GM21576 (cell line): ENCODE data around the gene NFE2L3.
"Not testable (repeated sequence)": the region's sequence is repeated elsewhere in the genome, so short reads cannot be mapped to it uniquely, and the experiment has no call there.

ENCODE experiments used
- ATAC-seq: cut with Tn5 transposase; IDR thresholded peaks from one replicate; pipeline ENCODE4 v1.9.1; 2021; ENCODE audit warnings: mild to moderate bottlenecking, moderate library complexity; ENCODE audit not compliant: unreplicated experiment

The NFE2L3 gene

DNA sequence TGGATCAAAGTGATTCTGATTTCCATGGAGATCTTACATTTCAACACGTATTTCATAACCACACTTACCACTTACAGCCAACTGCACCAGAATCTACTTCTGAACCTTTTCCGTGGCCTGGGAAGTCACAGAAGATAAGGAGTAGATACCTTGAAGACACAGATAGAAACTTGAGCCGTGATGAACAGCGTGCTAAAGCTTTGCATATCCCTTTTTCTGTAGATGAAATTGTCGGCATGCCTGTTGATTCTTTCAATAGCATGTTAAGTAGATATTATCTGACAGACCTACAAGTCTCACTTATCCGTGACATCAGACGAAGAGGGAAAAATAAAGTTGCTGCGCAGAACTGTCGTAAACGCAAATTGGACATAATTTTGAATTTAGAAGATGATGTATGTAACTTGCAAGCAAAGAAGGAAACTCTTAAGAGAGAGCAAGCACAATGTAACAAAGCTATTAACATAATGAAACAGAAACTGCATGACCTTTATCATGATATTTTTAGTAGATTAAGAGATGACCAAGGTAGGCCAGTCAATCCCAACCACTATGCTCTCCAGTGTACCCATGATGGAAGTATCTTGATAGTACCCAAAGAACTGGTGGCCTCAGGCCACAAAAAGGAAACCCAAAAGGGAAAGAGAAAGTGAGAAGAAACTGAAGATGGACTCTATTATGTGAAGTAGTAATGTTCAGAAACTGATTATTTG lies 33.3 kb downstream of the NFE2L3 start:
- ATAC-seq = no peak

DNA sequence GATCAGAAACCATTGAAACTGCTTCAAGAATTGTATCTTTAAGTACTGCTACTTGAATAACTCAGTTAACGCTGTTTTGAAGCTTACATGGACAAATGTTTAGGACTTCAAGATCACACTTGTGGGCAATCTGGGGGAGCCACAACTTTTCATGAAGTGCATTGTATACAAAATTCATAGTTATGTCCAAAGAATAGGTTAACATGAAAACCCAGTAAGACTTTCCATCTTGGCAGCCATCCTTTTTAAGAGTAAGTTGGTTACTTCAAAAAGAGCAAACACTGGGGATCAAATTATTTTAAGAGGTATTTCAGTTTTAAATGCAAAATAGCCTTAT lies 33.8 kb downstream of the NFE2L3 start:
- ATAC-seq = no peak

DNA sequence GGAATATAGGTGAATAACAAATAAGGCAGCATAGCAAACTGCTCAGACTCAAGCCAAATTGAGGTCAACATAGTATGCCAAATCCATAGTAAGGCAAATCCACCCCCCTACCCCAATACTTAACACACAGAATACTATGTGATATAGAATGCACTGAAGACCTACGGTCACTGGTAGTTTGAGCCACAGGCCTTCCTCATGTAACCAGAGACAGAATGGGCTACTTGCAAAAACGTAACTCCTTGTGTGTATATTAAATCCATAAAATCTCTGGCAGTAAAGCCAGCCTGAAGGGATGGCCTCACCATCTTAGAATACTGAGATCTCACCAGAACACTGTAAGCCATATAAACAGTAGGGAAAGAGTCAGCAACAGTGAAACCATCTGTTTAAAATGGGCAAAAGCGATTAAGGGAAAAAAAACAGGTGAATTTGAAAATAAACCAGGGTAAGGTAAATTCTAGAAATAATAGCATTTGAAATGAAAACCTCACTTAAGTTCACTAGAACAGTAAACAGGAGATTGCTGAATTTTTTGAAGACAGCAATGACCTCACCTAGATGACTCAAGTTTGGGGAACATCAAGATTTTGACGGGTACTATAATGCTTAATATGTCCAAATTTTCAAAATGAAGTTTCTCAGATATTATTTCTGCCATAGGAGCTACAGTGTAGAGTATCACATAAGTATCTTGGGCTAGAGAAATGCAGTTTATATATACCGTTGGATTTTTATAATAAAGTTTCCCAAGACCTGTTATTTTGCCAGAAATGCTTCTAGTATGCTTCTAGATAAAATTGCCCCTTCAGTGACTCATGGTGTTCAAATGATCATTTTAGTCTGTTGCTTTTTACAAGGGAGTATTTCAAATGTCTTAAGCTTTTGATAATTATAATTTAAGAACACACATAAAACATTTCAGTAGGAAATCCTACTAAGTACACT lies 34.6 kb downstream of the NFE2L3 start:
- no peak for ATAC-seq

DNA sequence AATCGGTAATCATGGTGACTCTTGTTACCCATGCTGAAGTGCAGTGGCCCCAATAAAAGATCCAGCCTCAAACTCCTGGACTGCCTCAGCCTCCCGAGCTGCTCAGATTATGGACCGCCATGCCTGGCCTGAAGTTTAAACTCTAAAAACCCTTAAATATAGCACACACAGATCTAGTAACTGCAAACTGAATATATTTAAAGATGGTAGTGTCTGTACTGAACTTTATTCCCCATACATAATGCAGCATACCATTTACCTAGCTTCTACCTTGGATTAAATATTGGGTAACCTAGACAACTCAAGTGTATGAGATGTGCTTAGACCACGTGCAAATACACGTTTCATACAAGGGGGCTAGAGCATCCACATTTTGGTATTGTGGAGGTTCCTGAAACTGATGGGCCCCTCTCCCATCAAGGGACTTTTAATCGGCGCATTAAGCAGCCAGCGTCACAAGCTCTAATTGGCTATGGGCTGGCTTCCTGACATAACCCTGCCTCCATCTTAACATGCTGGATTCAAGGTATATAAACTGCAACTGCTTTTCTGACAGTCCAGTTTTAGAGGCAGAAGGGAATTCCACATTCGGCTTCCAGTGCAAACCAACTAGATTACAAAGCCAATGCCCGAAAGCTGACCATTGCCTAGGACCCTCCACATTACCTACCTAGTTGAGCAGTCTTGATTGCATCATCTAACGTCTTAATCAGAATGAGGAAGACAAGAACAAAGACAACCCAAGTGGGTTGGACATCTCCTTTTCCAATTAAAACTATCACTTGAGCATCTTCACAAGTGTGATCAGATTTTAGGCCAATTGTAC lies 35.6 kb downstream of the NFE2L3 start:
- ATAC-seq = no peak

DNA sequence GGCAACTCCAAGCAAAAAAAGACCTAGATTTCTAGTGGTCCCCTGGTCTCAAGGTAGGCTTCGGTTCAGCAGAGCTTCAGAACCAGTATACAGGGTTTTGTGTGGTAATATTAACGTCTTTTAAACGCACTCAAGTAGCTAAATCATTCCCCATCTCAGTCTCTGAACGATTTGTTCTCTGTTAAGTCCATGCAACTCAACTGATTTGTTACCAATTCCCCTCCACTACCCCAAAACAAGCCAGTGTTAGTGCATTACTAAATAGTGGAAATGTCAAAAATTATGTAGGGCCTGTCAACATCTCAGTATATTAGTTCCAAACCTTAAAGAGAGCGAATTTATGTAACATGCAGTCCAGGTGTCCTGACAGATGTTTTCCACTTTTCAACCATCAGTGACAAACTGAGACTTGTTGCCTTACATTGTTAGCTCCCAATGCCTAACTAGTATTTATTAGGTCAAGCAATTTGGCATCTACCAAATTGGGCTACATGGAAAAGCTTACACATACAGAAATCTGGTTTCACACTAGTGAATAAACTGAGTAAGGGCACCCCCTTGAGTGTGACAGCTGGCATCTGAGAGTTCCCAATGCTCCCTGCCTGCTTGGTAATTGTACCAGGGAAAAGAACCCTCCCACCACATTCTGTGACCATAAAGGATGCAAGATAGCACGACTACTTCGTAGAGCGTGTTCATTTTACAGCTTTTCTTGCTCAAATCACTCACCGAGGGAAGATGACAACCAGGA lies 36.4 kb downstream of the NFE2L3 start:
- no peak for ATAC-seq

DNA sequence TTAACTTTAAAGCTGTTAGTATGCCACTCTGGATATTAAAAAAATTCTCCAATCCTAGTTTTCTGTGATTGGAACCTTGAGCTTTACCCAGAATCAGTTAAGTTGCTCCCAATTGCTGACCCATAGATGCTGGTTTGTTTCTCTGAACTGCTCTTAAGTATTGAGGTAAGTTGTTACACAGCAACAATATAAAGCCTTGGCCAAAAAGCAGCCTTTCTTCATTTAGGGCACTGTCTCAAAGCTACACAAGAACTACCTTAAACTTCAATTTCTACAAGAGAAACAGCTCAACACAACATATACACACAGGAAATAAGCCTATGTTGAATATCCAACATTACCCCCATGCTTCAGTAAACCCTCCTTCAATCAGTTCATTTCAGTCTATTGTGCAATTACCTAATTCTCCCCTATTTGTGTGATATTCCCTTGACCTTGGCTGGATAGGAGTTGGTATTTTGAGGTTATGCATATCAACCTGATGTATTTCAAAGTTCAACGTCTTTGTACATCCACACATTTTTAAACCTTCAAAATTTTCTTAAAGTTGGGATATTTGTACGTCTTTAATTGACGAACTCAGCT lies 37.1 kb downstream of the NFE2L3 start:
- ATAC-seq = no peak

DNA sequence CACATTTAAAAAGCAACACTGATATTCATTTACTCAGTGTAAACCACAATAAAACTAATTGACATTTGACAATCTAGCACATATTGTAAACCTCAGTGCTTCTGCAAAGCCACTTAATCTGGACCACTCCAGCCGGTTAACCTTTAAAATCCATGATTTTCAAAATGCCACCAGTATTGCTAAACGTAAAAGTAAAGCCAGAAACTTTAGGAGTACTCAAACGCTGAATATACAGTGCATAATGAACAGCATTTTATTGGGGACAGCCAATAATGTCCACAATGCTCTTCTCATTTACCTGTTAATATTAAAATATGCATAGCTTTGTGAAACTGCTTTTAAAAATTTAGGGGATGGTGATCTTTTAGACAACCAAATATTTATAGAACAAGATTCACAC lies 37.7 kb downstream of the NFE2L3 start:
- no peak for ATAC-seq

DNA sequence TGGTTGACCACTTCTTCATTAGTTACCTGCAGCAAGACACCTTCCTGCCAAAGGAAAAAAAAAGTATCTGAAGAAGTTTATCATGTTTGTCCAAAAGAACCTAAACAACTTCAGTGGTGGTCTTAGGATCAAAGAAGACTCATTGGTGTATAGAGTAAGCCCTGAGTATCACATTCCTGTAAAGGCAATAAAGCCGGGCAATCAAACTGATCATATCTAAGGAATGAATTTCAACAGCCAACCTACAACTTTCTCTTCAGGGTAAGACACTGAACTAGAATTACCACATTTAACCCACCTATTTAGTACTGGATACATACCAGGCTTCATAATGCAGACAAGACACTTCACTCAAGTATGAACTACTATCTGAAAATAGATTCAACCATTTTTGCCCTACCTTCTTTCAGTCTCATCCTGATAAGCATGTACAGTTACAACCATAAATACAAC lies 38.4 kb downstream of the NFE2L3 start:
- ATAC-seq = no peak

DNA sequence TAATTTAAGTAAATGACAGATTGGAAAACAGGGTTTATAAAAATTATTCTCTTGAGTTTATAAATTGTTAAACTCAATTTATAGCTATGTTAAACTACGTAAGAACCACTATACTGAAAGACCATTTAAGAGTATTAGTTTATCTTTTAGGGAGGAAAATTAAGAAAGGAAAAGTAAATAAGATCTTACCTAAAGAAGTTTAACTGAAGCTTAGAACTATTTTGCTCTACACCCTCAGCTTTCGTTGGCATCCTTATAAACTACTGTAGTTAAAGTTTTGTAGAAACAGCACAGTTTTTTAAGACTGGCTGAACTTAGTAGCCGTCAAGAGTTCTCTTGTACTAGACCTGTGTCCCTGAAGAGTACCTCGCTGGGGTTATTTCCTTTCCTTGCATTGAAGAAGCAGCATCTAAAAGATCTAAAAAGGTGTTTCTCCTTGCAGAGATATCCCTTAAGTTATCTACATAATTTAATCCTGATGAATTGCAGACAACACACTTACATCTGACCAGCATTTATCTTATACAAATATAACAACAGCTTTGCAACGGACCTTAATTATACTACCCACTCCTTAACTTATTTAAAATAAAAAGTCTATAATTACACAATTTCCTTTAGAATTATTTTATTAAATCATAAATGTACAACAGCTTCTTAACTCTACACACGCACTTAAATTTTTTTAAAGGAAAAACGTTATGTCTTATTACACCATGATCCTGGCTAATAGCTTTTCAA lies 39.4 kb downstream of the NFE2L3 start:
- ATAC-seq = no peak

DNA sequence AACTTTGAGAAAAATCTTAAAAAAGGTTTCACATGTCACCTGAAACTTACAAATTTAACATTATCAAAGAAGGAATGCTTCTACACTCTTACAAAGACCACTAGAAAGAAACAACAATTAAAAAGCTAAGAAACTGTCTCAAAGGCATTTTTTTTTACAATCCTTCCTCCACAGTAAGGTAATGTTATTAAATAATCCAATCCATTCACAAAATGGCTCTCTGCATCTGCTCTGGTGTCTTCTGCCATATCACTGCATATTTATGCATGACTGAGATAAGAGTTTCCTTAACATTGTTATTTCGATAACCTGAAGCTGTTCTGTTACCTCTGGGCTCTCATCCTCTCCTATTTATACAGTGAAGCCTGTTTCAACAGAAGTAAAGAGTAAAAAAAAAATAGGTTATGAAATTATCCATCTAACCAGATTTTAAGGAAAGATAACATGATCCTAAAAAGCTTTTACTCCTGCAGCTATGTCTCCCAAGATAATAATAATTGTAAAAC lies 40.0 kb downstream of the NFE2L3 start:
- no peak for ATAC-seq

DNA sequence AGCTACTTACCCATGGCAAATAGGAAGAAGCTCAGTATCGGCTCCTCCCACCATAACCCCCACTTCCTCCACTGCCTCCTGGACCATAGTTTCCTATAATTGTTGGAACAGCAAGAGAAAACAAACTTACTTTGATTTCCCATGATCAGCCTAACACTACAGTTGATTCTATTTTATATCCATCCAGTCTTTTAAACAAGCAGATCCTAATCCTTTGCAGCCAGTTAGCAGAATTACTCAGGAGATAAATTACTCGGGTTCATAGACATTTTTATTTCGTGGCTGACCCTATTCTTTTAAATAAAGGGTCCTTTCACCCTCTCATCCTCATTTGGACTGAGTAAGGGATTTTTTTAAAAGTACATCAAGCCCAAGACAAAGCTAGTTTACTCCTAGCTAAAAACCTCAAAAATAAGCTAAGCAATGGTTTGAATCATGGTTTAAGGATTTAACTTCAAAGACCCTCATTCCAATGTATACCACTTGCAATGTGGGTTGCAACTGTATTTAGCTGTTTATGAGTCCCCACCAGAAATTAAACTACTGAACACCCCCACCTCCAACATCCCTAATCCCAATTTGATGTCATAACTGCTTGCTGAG lies 40.6 kb downstream of the NFE2L3 start:
- ATAC-seq = no peak

DNA sequence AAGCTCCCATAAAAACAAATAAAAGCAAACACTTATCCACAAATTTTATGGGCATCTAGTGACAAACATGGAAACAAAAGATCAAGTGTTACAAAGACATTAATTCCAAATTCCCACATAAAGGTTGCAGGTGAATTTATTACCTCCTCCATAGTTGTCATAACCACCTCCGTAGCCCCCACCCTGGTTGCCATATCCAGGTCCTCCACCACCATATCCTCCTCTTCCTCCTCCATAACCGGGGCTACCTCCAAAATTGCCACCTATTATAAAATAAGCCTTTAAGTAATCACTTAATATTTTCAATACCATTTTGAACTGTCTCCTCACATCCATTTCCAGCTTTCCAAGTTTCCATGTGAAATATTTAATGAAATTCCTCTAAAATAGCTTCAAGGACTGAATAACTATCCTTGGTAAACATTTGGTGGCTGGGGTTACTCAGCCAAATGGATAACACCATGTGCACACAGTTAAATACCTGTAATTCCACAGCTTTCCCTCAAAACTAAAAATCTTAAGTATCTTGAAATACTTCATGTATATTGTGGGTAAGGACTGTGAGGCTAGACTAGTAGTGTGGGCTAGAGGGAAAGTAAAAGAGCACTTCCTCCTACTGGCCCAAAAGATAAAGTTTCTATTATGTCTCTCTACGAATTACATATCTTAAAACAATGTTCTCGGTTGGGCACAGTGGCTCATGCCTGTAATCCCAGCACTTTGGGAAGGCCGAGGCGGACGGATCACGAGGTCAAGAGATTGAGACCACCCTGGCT lies 41.6 kb downstream of the NFE2L3 start:
- ATAC-seq = no peak

DNA sequence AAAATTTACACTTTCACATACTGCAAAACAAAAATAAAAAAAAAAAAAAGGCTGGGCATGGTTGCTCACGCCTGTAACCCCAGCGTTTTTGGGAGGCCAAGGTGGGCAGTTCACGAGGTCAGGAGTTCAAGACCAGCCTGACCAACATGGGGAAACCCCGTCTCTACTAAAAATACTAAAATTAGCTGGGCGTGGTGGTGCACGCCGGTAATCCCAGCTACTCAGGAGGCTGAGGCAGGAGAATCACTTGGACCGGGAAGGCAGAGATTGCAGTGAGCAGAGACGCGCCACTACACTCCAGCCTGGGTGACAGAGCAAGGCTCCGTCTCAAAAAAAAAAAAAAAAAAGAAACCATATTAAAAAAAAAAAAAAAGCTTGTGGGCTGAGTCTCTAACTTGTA lies 42.8 kb downstream of the NFE2L3 start:
- not testable (repeated sequence) for ATAC-seq

DNA sequence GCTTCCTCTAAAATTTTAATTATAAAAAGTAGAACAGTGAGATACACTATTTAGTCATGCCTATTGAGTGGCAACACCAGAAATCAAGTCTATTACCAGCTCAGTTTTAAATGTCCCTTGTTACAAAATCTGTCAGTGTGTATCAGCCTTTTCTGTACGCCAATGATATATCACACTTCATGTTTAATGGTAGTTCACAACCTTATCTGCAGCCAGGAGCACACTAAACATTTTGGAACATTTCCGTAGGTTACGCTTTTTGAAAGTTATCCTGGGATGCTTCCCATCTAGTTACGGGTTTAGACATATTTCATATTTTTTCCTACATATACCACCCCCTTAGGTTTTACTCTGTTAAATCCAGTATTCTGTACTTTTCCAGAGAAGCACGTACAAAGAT lies 43.2 kb downstream of the NFE2L3 start:
- ATAC-seq = no peak

DNA sequence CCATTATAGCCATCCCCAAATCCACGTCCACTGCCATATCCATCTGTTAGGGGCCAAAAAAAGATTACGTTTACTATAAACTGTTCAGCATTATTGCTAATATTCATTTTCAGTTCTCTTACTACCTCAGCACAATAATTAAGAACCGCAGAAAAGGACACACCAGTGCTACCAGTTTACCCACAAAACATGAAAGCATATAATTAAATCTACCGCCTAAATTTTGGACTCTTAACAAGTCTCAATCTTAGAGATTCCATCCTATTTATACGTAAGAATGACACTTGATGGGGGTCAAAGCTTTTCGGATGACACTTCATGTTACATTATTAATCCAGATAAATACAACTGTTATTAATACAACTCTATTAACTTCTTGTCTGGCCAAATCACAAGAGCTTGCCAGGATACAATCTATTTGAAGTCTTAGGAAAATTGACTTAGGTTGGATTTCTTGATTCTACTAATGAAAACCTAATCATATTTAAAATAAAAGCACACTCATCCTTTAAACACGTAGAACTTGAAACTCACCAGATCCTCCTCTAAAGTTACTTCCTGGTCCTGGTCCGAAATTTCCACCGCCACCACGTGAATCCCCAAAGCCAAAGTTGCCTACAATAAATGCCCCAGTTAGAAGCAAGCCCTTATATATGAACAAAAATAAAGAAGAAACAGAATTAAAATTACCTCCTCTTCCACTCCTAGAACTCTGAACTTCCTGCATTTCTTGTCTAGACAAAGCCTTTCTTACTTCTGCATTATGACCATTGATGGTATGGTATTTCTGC lies 44.1 kb downstream of the NFE2L3 start:
- no peak for ATAC-seq

DNA sequence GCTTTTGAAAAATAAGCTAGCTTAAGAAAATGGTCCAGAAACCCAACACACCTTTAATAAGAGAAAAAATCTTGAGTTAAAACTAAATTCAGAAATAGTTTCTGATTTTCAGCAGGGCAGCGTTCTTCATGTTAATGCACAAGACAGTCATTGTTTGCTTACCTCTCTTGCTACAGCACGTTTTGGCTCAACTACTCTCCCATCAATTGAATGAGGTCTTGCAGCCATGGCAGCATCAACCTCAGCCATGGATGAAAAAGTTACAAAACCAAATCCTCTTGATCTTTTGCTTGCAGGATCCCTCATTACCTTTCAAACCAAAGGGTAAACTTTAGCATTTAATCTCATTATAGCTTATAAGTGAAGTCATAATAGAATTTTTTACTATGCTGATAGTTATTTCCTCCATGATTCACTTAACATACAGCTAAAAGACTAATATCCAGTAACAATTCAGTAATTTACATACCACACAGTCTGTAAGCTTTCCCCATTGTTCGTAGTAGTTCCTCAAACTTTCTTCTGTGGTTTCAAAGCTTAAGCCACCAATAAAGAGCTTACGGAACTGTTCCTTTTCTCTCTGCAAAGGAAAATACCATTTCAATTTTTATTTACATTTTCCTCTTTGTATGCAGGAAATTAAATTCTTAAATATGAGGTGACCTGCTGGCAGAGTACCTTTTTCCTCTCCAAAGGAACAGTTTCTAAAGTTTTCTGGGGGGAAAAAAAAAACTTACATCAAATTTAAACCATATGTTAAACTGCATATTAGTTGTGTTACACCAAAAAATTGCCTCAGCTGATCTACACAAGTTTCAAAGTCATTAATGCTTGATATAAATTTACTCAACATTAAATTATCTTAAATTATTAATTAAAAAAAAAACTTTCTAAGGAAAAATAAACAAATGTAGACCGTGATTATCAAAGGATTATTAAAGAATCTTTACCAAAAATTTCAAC lies 45.4 kb downstream of the NFE2L3 start:
- no peak for ATAC-seq
